Measurements from ENCODE around the gene LMO7.

- TF ChIP-seq TAF1 (IDR thresholded peaks at IDR 0.05; ENCODE audit: low read depth), result no peak
- TF ChIP-seq CEBPB (IDR thresholded peaks at IDR 0.05), result no peak
- no peak for TF ChIP-seq EP300 (IDR thresholded peaks at IDR 0.05; ENCODE audit: borderline replicate concordance)
- TF ChIP-seq REST (IDR thresholded peaks at IDR 0.05; ENCODE audit: low read depth), result no peak
- TF ChIP-seq CREB1 (IDR thresholded peaks at IDR 0.05; ENCODE audit: low read depth), result no peak
- no peak for TF ChIP-seq RAD21 (IDR thresholded peaks at IDR 0.05; ENCODE audit: low read depth)
- TF ChIP-seq USF1 (IDR thresholded peaks at IDR 0.05), result no peak
- no peak for TF ChIP-seq TEAD4 (IDR thresholded peaks at IDR 0.05)
- TF ChIP-seq MAX (IDR thresholded peaks at IDR 0.05), result no peak
- TF ChIP-seq FOXM1 (IDR thresholded peaks at IDR 0.05; ENCODE audit: borderline replicate concordance, low read depth), result no peak
- TF ChIP-seq NFIC (IDR thresholded peaks at IDR 0.05), result no peak
- no peak for TF ChIP-seq EGR1 (IDR thresholded peaks at IDR 0.05)
- TF ChIP-seq YY1 (IDR thresholded peaks at IDR 0.05; ENCODE audit: low read depth), result no peak
- TF ChIP-seq TCF12 (IDR thresholded peaks at IDR 0.05; ENCODE audit: low read depth), result no peak
Observed at GRCh38 chr13:75670496-75670895, 34.4 kb downstream of the LMO7 start.
